Activated naive CD4-positive, alpha-beta T cell treated with anti-CD3 and anti-CD28 coated beads, Interleukin-2, amount 50 U/mL, for 24 hours (primary cell): Measurements from ENCODE around the gene SPATS2L.

Experiments used
- H3K27ac Mint-ChIP-seq: one replicate; pipeline ENCODE4 v1.8.0; 2021; ENCODE audit warnings: mild to moderate bottlenecking, mixed read lengths
- H3K27me3 Mint-ChIP-seq: one replicate; pipeline ENCODE4 v1.8.0; 2021; ENCODE audit warnings: mixed read lengths
- H3K36me3 Mint-ChIP-seq: one replicate; pipeline ENCODE4 v1.8.0; 2021; ENCODE audit warnings: mixed read lengths
- H3K4me1 Mint-ChIP-seq: one replicate; pipeline ENCODE4 v1.8.0; 2021; ENCODE audit warnings: mixed read lengths
- H3K4me3 Mint-ChIP-seq: one replicate; pipeline ENCODE4 v1.8.0; 2021; ENCODE audit warnings: mild to moderate bottlenecking, mixed read lengths
- H3K9me3 Mint-ChIP-seq: one replicate; pipeline ENCODE4 v1.8.0; 2021; ENCODE audit warnings: mixed read lengths

SPATS2L gene

GRCh38 chr2:200385063-200385635 is 78.7 kb downstream of the SPATS2L start:
- H3K4me3 Mint-ChIP-seq = no peak overlapping the region
- peaks cover 21% of the 10 kb centered on the region for H3K4me1 Mint-ChIP-seq
- H3K27ac Mint-ChIP-seq = no peak overlapping the region

GRCh38 chr2:200393191-200393590 is 86.7 kb downstream of the SPATS2L start:
- Mint-ChIP-seq H3K9me3 (no peaks in the 10 kb centered on the region), H3K27me3 (no peaks in the 10 kb centered on the region), H3K4me3 (no peak overlapping the region), H3K27ac (no peak overlapping the region), H3K4me1 (no peaks in the 10 kb centered on the region), H3K36me3 (peaks cover 8% of the 10 kb centered on the region)

More at GRCh38 chr2:200385063-200385635, 78.7 kb downstream of the SPATS2L start:
- peaks cover 6% of the 10 kb centered on the region for H3K36me3 Mint-ChIP-seq
- no peaks in the 10 kb centered on the region for H3K9me3 Mint-ChIP-seq
- H3K27me3 Mint-ChIP-seq = no peaks in the 10 kb centered on the region

GRCh38 chr2:200394045-200394444 is 87.6 kb downstream of the SPATS2L start:
- Mint-ChIP-seq H3K36me3 (peaks cover 6% of the 10 kb centered on the region), H3K4me1 (no peaks in the 10 kb centered on the region), H3K27ac (no peak overlapping the region)

GRCh38 chr2:200396781-200397242 is 90.3 kb downstream of the SPATS2L start:
- Mint-ChIP-seq H3K36me3 (no peaks in the 10 kb centered on the region), H3K27me3 (no peaks in the 10 kb centered on the region), H3K27ac (no peak overlapping the region)

More at GRCh38 chr2:200394045-200394444, 87.6 kb downstream of the SPATS2L start:
- Mint-ChIP-seq H3K4me3 (no peak overlapping the region), H3K9me3 (no peaks in the 10 kb centered on the region), H3K27me3 (no peaks in the 10 kb centered on the region)

GRCh38 chr2:200397785-200398184 is 91.3 kb downstream of the SPATS2L start:
- Mint-ChIP-seq H3K27me3 (no peaks in the 10 kb centered on the region), H3K36me3 (no peaks in the 10 kb centered on the region), H3K9me3 (no peaks in the 10 kb centered on the region), H3K4me1 (no peaks in the 10 kb centered on the region), H3K4me3 (no peak overlapping the region), H3K27ac (no peak overlapping the region)

More at GRCh38 chr2:200396781-200397242, 90.3 kb downstream of the SPATS2L start:
- no peak overlapping the region for H3K4me3 Mint-ChIP-seq
- no peaks in the 10 kb centered on the region for H3K4me1 Mint-ChIP-seq
- no peaks in the 10 kb centered on the region for H3K9me3 Mint-ChIP-seq

- Mint-ChIP-seq H3K9me3 (no peaks in the 10 kb centered on the region), H3K4me1 (no peaks in the 10 kb centered on the region), H3K27ac (no peak overlapping the region), H3K4me3 (no peak overlapping the region), H3K36me3 (peaks cover 2% of the 10 kb centered on the region), H3K27me3 (no peaks in the 10 kb centered on the region)
These were observed 92.6 kb downstream of the SPATS2L start for GRCh38 chr2:200399046-200399445.

GRCh38 chr2:200399636-200400035 is 93.1 kb downstream of the SPATS2L start:
- Mint-ChIP-seq H3K27ac (no peak overlapping the region), H3K4me3 (no peak overlapping the region), H3K4me1 (no peaks in the 10 kb centered on the region), H3K9me3 (no peaks in the 10 kb centered on the region), H3K27me3 (no peaks in the 10 kb centered on the region), H3K36me3 (peaks cover 3% of the 10 kb centered on the region)

- Mint-ChIP-seq H3K4me1 (peaks cover 29% of the 10 kb centered on the region), H3K36me3 (peaks cover 3% of the 10 kb centered on the region), H3K27me3 (no peaks in the 10 kb centered on the region), H3K4me3 (no peak overlapping the region), H3K9me3 (no peaks in the 10 kb centered on the region), H3K27ac (no peak overlapping the region)
These were observed 97.3 kb downstream of the SPATS2L start for GRCh38 chr2:200403814-200404213.

GRCh38 chr2:200404615-200405014 is 98.1 kb downstream of the SPATS2L start:
- Mint-ChIP-seq H3K27me3 (no peaks in the 10 kb centered on the region), H3K27ac (no peak overlapping the region), H3K36me3 (peaks cover 3% of the 10 kb centered on the region), H3K4me3 (no peak overlapping the region), H3K4me1 (peaks cover 29% of the 10 kb centered on the region), H3K9me3 (no peaks in the 10 kb centered on the region)

GRCh38 chr2:200405599-200406298 is 99.3 kb downstream of the SPATS2L start:
- peaks cover 3% of the 10 kb centered on the region for H3K36me3 Mint-ChIP-seq
- no peak overlapping the region for H3K27ac Mint-ChIP-seq
- peaks cover 29% of the 10 kb centered on the region for H3K4me1 Mint-ChIP-seq
- no peaks in the 10 kb centered on the region for H3K9me3 Mint-ChIP-seq
- no peaks in the 10 kb centered on the region for H3K27me3 Mint-ChIP-seq
- peak overlapping the region; percentile 5 for H3K4me3 Mint-ChIP-seq

- no peak overlapping the region for H3K27ac Mint-ChIP-seq
- peaks cover 3% of the 10 kb centered on the region for H3K36me3 Mint-ChIP-seq
- H3K9me3 Mint-ChIP-seq = no peaks in the 10 kb centered on the region
- H3K27me3 Mint-ChIP-seq = no peaks in the 10 kb centered on the region
- H3K4me3 Mint-ChIP-seq = no peak overlapping the region
- peaks cover 29% of the 10 kb centered on the region for H3K4me1 Mint-ChIP-seq
These were observed 99.9 kb downstream of the SPATS2L start for GRCh38 chr2:200406379-200406778.

- H3K4me1 Mint-ChIP-seq = peaks cover 29% of the 10 kb centered on the region
- H3K9me3 Mint-ChIP-seq = no peaks in the 10 kb centered on the region
- no peak overlapping the region for H3K4me3 Mint-ChIP-seq
- H3K27me3 Mint-ChIP-seq = no peaks in the 10 kb centered on the region
- H3K27ac Mint-ChIP-seq = peak overlapping the region; percentile 62
- H3K36me3 Mint-ChIP-seq = peaks cover 5% of the 10 kb centered on the region
These were observed 102.2 kb downstream of the SPATS2L start for GRCh38 chr2:200408428-200409316.

GRCh38 chr2:200411831-200412230 is 105.3 kb downstream of the SPATS2L start:
- no peak overlapping the region for H3K4me3 Mint-ChIP-seq
- H3K9me3 Mint-ChIP-seq = no peaks in the 10 kb centered on the region
- H3K27ac Mint-ChIP-seq = no peak overlapping the region
- peaks cover 12% of the 10 kb centered on the region for H3K4me1 Mint-ChIP-seq
- peaks cover 2% of the 10 kb centered on the region for H3K36me3 Mint-ChIP-seq
- no peaks in the 10 kb centered on the region for H3K27me3 Mint-ChIP-seq

GRCh38 chr2:200414367-200414766 is 107.9 kb downstream of the SPATS2L start:
- no peaks in the 10 kb centered on the region for H3K4me1 Mint-ChIP-seq
- H3K27ac Mint-ChIP-seq = no peak overlapping the region
- no peaks in the 10 kb centered on the region for H3K9me3 Mint-ChIP-seq
- no peak overlapping the region for H3K4me3 Mint-ChIP-seq
- no peaks in the 10 kb centered on the region for H3K27me3 Mint-ChIP-seq
- peaks cover 3% of the 10 kb centered on the region for H3K36me3 Mint-ChIP-seq

- no peaks in the 10 kb centered on the region for H3K9me3 Mint-ChIP-seq
- H3K27me3 Mint-ChIP-seq = no peaks in the 10 kb centered on the region
- H3K4me1 Mint-ChIP-seq = no peaks in the 10 kb centered on the region
- H3K4me3 Mint-ChIP-seq = no peak overlapping the region
- peaks cover 4% of the 10 kb centered on the region for H3K36me3 Mint-ChIP-seq
- H3K27ac Mint-ChIP-seq = no peak overlapping the region
These were observed 109.0 kb downstream of the SPATS2L start for GRCh38 chr2:200415455-200415854.

GRCh38 chr2:200416878-200417277 is 110.4 kb downstream of the SPATS2L start:
- H3K4me1 Mint-ChIP-seq = no peaks in the 10 kb centered on the region
- H3K27me3 Mint-ChIP-seq = no peaks in the 10 kb centered on the region
- no peaks in the 10 kb centered on the region for H3K9me3 Mint-ChIP-seq
- no peak overlapping the region for H3K27ac Mint-ChIP-seq
- no peak overlapping the region for H3K4me3 Mint-ChIP-seq
- peaks cover 4% of the 10 kb centered on the region for H3K36me3 Mint-ChIP-seq
